Fibroblast of skin of back (primary cell): Measurements from ENCODE around the gene SLC39A11.
"Not testable (repeated sequence)": the region's sequence is repeated elsewhere in the genome, so short reads cannot be mapped to it uniquely, and the experiment has no call there.

ENCODE experiments used
- DNase-seq: peaks from one replicate; pipeline ENCODE4 v3.0.0-alpha.2; 2013

Gene SLC39A11

GRCh38 chr17:72644492-72644891 is 448.0 kb downstream of the SLC39A11 start:
- DNase-seq: no peak

GRCh38 chr17:72643575-72644216 is 448.8 kb downstream of the SLC39A11 start:
- DNase-seq: no peak

DNA sequence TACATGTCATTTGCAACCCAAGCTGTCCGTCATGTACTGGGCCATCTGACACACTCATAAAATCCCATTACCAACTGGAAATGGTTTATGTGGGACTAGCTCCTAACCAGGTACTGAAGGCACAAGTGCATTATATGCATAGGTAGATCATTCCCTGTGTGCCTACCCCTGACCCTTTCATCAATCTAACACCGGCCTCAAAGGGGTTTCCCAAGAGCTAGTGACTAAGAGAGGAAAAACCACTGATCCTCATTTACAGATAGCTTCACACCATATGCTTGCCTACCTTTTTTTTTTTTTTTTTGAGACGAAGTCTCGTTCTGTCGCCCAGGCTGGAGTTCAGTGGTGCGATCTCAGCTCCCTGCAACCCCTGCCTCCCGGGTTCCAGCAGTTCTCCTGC is 449.8 kb downstream of the SLC39A11 start:
- no peak for DNase-seq

DNA sequence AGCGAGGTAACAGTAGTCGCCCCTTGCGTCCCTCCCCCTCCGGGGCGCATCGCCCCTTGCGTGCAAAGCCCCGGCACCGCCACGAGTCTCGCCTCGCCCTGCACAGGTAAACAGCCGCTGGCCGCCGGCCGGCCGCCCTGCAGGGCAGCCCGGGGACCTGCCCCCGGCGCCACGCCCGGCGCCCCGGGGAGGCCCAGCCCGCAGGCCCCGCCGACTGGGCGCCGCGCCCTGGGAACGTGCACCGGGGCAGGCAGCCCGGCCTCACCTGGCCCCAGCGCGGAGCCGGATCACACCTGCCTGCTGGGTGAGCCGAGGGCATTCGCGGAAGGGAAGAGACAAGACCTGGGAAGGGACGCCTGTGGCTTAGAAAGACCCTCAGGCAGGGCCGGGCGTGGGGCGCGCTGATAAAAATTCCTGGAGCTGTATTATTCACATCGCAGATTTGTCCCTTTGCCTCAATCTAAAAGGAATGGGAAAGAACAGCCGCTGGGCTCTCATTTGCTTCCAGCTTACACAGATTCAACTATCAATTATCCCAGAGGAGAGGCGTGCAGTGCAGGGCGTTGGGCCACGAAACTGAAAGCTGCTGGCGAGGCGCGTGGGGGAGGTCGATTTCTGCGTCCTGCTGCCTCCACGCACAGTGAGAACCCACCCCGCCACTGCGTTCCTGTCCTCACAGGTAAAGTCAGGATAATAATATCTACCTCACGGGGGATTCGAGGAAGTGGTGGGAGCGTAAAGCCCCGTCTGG is 451.9 kb downstream of the SLC39A11 start:
- no peak for DNase-seq

GRCh38 chr17:72639711-72640110 is 452.8 kb downstream of the SLC39A11 start:
- no peak for DNase-seq

GRCh38 chr17:72638932-72639331 is 453.6 kb downstream of the SLC39A11 start:
- not testable (repeated sequence) for DNase-seq

- DNase-seq: no peak
Observed at GRCh38 chr17:72635034-72635635, 457.4 kb downstream of the SLC39A11 start.

- DNase-seq: no peak
Observed at GRCh38 chr17:72634621-72635020, 457.9 kb downstream of the SLC39A11 start.

GRCh38 chr17:72631949-72632684 is 460.4 kb downstream of the SLC39A11 start:
- no peak for DNase-seq

- DNase-seq: no peak
Observed at GRCh38 chr17:72631568-72631948, 460.9 kb downstream of the SLC39A11 start.

DNA sequence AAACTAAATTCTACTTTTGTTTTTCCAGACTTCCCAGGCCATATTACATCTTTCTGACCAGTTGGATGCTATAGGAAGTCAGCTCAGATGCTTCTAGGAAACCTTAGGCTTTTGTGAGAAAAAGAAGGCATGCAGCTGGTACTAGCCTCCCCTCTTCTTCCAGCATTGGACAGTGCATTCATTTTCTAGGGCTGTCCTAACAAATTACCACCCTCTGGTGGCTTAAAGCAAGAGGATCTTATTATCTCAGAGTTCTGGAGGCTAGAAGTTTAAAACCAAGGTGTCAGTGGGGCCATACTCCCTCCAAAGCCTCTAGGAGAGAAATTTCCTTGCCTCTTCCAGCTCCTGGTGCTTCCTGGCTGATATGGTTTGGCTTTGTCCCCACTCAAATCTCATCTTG is 467.8 kb downstream of the SLC39A11 start:
- no peak for DNase-seq

- DNase-seq: peak; percentile 16
Observed at GRCh38 chr17:72624226-72624625, 468.3 kb downstream of the SLC39A11 start.

DNA sequence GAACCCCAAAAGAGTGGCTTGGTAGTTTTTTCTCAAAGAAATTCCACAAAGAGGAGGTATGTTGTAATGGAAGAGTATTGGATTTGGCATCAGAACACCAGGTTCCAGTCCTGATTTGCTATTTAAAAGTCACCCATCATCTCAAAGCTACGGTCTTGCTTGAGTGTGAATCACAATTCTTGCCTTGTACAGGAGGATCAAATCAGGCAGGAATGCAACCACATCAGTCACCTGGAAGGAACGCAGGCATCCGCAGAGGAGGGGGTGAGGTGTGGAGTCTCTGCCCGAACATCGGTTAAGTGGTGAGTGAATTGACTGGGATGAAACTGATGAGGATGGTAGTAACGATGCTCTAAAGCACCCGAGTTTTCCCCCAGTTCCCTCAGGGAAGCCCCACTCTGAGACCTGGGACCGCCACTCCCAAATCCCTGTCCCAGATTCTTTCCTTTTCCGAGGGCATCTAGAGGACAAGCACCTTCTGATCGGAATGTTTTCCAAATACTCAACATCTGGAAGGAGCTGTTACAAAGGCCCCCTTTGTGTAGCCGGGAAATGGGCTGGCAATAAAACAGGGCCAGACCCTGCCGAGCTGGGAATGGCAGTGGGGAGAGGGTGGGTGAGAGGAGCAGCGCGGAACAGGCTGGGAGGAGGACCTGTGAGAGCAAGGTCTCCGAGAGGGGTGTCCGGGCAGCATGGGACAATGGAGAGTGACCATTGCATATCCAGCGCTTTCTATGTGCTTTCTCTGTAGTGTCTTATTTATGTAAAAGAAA is 469.6 kb downstream of the SLC39A11 start:
- DNase-seq: no peak

GRCh38 chr17:72619976-72620650 is 472.4 kb downstream of the SLC39A11 start:
- no peak for DNase-seq

- no peak for DNase-seq
Observed at GRCh38 chr17:72618001-72618509, 474.4 kb downstream of the SLC39A11 start.

DNA sequence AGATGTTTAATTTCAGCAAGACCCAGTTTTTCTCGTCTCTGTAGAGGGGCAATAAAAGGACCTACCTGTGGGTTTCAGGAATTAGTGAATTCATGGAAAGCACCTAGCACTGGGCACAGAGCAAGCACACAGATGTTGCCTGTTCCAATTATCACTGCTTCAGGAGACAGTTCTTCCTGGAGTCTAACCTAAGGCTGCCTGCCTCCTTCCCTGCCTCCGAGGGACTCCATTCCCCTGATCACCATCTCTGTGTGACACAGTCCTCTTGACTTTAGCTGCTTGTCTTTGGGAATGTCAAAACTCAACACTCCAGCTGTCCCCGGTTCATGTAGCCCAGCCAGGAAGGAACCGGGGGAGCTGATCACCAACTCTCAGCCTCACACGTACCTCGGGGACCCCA is 474.9 kb downstream of the SLC39A11 start:
- no peak for DNase-seq

DNA sequence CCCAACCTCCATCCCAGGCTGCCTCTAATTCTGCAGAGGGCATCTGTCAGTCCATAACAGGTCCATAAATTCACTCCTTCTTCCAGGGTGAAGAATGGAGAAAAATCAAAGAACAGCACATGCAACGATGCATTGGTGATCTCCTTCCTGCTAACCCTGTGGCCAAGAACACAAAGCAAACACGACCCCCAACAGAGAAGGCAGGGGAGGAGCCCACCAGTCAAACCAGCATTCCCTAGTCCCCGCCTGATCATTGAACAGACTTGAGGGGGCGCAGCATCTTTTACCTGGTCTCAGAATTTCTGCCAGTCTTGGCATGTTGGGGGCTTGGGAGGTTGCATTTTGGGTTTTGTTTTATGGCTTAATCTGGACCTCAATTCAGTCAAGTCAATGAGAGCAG is 476.0 kb downstream of the SLC39A11 start:
- DNase-seq: no peak

GRCh38 chr17:72615627-72615991 is 476.9 kb downstream of the SLC39A11 start:
- no peak for DNase-seq

DNA sequence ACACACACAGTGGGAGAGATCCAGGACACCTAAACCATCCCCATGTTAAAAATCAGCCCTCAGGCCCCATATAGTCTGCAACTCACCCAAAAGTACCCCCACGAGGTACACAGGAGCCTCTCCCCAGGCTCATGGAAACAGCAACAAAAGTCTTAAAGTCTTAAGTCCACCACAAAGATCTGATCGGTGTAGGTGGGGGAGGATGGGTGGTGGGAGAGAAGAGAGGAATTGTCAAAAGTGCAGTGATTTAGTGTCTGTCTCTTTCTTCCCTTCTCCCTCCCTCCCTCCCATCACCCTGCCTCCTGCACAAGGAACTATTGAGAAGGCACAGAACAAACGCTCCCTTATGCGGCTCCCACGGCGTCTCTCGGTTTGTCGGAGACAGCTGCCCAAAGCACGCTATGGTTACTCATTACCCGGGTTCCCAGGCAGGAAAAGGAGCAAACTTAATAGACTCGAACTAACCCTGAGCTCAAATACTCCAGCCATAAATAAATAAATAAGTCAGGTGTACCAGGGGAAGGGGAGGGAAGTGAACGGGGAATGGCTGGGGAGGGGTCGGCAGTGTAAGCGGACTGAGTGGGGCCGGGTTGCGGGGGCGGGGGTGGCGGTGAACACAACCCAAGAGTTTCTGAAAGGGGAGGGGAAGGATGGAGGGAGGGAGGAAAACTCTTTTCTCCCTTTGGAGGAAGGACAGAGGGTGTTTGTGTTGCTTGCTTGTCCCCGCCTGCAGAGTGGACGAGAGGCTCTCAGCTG is 477.4 kb downstream of the SLC39A11 start:
- DNase-seq: peak; percentile 70

DNA sequence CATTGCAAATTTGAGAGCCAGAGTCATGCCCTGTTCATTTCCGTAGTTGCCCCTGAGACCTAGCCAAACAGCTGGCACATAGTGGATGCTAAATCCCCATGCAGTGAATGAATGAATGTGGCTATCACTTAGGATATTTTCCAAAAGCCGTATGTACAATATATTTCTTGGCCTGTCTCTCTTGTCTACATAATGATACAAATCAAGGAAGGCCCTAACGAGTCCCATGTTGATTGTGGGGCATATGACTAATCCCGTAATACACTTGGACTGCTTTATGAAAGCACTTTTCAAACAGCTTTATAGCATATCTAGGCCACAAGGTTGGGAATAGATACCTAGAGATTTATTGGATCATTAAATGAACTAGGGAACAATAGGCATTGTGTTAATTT is 478.0 kb downstream of the SLC39A11 start:
- DNase-seq: no peak

GRCh38 chr17:72613806-72614292 is 478.6 kb downstream of the SLC39A11 start:
- DNase-seq: peak; percentile 79
